Stimulated activated CD8-positive, alpha-beta memory T cell treated with anti-CD3 and anti-CD28 coated beads, Interleukin-7, amount 100 ng/mL, for 1 hour (primary cell): ENCODE measurements around the gene EFEMP1.
"Not testable (repeated sequence)": the region's sequence is repeated elsewhere in the genome, so short reads cannot be mapped to it uniquely, and the experiment has no call there.

Experiments
- DNase-seq, 2 donors: peaks; one replicate each; pipeline ENCODE4 v3.0.0-alpha.2; 2020; ENCODE audit warnings: low read depth in 2 of 2

Gene EFEMP1

GRCh38 chr2:55827855-55828254 lies 95.7 kb downstream of the EFEMP1 start:
- DNase-seq = no peak

GRCh38 chr2:55827428-55827827 lies 96.2 kb downstream of the EFEMP1 start:
- not testable (repeated sequence) for DNase-seq

GRCh38 chr2:55826246-55826645 lies 97.3 kb downstream of the EFEMP1 start:
- no peak for DNase-seq

GRCh38 chr2:55824551-55825096 lies 99.0 kb downstream of the EFEMP1 start:
- no peak for DNase-seq
